Gastroesophageal sphincter (tissue), 4 donors: ENCODE measurements around the gene TOB1. TPM values are rescaled to one million over a fixed set of nuclear protein-coding genes. Genes with fewer than 3 reads are reported as not detected.

Experiments used
- ATAC-seq: fragments of 150-250 bp; one replicate; pipeline ENCODE4 v1.9.1; 2016; ENCODE audit warnings: mild to moderate bottlenecking, moderate library complexity
- H3K27ac ChIP-seq, 4 donors: fragments of 200-600 bp; sonication (generic) in 3 of 4; 1 replicate in 3 of 4; 2 replicates in 1 of 4; pipeline ENCODE4 v1.5.1; 2016 to 2019
- H3K27me3 ChIP-seq: fragments of 200-600 bp; sonication (generic); one replicate; pipeline ENCODE4 v1.5.1; 2019
- H3K36me3 ChIP-seq, 2 donors: fragments of 200-600 bp; sonication (generic); one replicate each; pipeline ENCODE4 v1.5.1; 2019; ENCODE audit warnings: control low read depth in 1 of 2
- H3K4me1 ChIP-seq, 3 donors: fragments of 200-600 bp; sonication (generic); 1 replicate in 2 of 3; 2 replicates in 1 of 3; pipeline ENCODE4 v1.5.1; 2016 to 2019; ENCODE audit warnings: control low read depth in 2 of 3
- H3K4me3 ChIP-seq, 2 donors: fragments of 200-600 bp; sonication (generic); one replicate each; pipeline ENCODE4 v1.5.1; 2019; ENCODE audit warnings: mild to moderate bottlenecking in 1 of 2, moderate library complexity in 1 of 2
- H3K9me3 ChIP-seq, 3 donors: fragments of 200-600 bp; sonication (generic); one replicate each; pipeline ENCODE4 v1.5.1; 2017 to 2019; ENCODE audit warnings: control low read depth in 2 of 3
- EP300 ChIP-seq: sonication (generic); formaldehyde crosslinking; IDR thresholded peaks from one replicate; pipeline ENCODE4 v1.6.1; 2017; ENCODE audit warnings: antibody characterized with exemption, mild to moderate bottlenecking
- POLR2A ChIP-seq, 2 donors: fragments of 450-650 bp; IDR thresholded peaks; one replicate each; pipeline ENCODE4 v1.6.1; 2017; ENCODE audit warnings: antibody characterized with exemption in 2 of 2, mild to moderate bottlenecking in 2 of 2, moderate library complexity in 1 of 2
- POLR2AphosphoS5 ChIP-seq: sonication (generic); formaldehyde crosslinking; IDR thresholded peaks from one replicate; pipeline ENCODE4 v1.6.1; 2017; ENCODE audit warnings: antibody characterized with exemption
- WGBS, 2 donors: methylation state at CpG; one replicate each; pipeline ENCODE4 v1.1.5; 2018; ENCODE audit warnings: low coverage in 1 of 2; 5-methylcytosine and 5-hydroxymethylcytosine counted together
- total RNA-seq, 4 donors: library from RNA; depleted of rRNA; stranded (reverse); fragments of >200 nt; gene quantifications; one replicate each; pipeline ENCODE4 v1.1.0, GENCODE V29; 2016
- TF ChIP-seq, protein P1 (sequence below), 4 experiments: fragments of 200-600 bp in 2 of 4; fragments of 450-650 bp in 2 of 4; sonication (generic) in 1 of 4; IDR thresholded peaks; one replicate each; pipeline ENCODE4 v1.5.1; 2017 to 2019; ENCODE audit warnings: antibody characterized with exemption in 4 of 4, mild to moderate bottlenecking in 2 of 4, moderate library complexity in 2 of 4

Gene TOB1
- total RNA-seq, 4 donors from 2014 or later = 27.8 to 47.2 (median 29.6) TPM

DNA sequence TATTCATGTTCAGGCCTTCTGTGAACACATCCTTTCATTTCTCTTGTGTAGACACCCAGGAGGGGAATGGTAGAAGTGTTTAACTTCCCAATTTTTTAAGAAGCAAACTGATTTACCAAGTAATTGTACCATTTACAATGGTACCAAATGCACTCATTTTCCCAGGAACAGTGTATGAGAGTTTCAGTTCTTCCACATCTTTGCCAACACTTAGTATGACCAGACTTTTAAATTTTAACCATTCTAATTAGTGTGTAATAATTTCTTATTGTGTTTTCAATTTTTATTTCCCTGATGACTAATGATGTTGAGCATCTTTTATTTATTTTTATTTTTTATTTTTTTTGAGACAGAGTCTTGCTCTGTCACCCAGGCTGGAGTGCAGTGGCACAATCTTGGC lies 41.0 kb downstream of the TOB1 start:
- no peaks in the 10 kb centered on the region for H3K4me1 ChIP-seq
- H3K36me3 ChIP-seq = no peaks in the 10 kb centered on the region
- H3K9me3 ChIP-seq = peaks cover 0 to 7% (median 0%) of the 10 kb centered on the region in 3 donors
- ATAC-seq = no peak
- H3K27me3 ChIP-seq = no peaks in the 10 kb centered on the region
- TF ChIP-seq POLR2A (IDR thresholded peaks at IDR 0.05) = no peak
- no peak for TF ChIP-seq EP300
- TF ChIP-seq POLR2AphosphoS5 = no peak
- TF ChIP-seq, protein P1, sequence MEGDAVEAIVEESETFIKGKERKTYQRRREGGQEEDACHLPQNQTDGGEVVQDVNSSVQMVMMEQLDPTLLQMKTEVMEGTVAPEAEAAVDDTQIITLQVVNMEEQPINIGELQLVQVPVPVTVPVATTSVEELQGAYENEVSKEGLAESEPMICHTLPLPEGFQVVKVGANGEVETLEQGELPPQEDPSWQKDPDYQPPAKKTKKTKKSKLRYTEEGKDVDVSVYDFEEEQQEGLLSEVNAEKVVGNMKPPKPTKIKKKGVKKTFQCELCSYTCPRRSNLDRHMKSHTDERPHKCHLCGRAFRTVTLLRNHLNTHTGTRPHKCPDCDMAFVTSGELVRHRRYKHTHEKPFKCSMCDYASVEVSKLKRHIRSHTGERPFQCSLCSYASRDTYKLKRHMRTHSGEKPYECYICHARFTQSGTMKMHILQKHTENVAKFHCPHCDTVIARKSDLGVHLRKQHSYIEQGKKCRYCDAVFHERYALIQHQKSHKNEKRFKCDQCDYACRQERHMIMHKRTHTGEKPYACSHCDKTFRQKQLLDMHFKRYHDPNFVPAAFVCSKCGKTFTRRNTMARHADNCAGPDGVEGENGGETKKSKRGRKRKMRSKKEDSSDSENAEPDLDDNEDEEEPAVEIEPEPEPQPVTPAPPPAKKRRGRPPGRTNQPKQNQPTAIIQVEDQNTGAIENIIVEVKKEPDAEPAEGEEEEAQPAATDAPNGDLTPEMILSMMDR (IDR thresholded peaks at IDR 0.05) = no peak
- no peak overlapping the region for H3K4me3 ChIP-seq
- no peak overlapping the region for H3K27ac ChIP-seq

DNA sequence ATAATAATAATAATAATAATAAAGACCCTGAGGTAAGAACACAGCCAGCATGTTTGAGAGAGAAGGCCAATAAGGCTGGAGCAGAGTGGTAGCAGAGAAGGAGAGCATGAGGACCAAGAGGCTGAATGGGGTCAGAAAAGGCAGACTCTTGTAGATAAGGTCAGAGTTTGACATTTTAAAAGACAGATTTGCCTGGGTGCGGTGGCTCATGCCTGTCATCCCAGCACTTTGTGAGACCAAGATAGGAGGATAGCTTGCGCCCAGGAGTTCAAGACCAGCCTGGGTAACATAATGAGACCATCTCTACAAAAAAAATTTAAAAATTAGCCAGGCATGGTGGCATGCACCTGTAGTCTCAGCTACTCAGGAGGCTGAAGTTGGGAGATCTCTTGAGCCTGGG lies 41.7 kb downstream of the TOB1 start:
- no peak overlapping the region for H3K4me3 ChIP-seq
- no peak overlapping the region for H3K27ac ChIP-seq
- 64 to 75% methylated on average over 2 of the region's 2 CpGs for WGBS, 2 donors
- TF ChIP-seq POLR2AphosphoS5 (no peak), POLR2A (IDR thresholded peaks at IDR 0.05) (no peak), EP300 (no peak)
- TF ChIP-seq, protein P1 (IDR thresholded peaks at IDR 0.05) = no peak
- no peaks in the 10 kb centered on the region for H3K27me3 ChIP-seq
- no peak for ATAC-seq
- H3K36me3 ChIP-seq = no peaks in the 10 kb centered on the region
- H3K4me1 ChIP-seq = no peaks in the 10 kb centered on the region
- peaks cover 0 to 7% (median 0%) of the 10 kb centered on the region in 3 donors for H3K9me3 ChIP-seq

DNA sequence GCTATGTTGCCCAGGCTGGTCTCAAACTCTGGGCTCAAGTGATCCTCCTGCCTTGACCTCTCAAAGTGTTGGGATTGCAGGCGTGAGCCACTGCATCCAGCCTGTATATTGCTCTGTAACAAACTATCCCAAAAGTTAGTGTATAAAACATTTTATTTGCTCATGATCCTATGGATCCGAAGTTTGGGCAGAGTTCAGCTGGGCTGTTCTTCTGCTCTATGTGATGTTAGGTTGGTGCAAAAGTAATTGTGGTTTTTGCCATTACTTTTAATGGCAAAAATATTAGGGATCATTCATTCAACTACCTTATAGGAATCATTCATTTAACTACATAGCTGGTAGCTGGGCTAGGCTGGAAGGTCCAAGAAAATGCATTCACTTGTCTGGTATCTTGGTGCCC lies 43.6 kb downstream of the TOB1 start:
- no peaks in the 10 kb centered on the region for H3K36me3 ChIP-seq

DNA sequence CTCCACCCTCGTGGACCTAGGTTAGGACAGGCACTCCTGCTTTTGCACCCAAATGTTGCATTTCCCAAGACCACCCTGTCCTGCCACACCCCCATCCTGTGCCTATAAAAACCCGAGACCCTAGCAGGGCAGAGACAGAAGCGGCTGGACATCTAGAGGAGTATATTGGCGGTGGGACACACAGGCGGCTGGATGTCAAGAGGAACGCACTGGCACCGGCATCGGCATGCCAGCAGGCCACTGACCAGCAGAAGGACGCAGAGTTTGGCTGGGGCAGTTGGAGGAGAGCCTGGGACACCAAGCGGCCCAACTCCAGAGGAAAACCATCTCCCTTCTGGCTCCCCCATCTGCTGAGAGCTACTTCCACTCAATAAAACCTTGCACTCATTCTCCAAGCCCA lies 45.5 kb downstream of the TOB1 start:
- no peak overlapping the region for H3K27ac ChIP-seq
- peaks cover 0 to 8% (median 0%) of the 10 kb centered on the region in 3 donors for H3K4me1 ChIP-seq
- H3K27me3 ChIP-seq = no peaks in the 10 kb centered on the region
- 88% methylated on average over 3 of the region's 10 CpGs; no CpG with 5 or more reads in 1 of the 2 donors for WGBS, 2 donors
- peaks cover 0 to 7% (median 0%) of the 10 kb centered on the region in 3 donors for H3K9me3 ChIP-seq
- TF ChIP-seq EP300 (no peak), POLR2A (IDR thresholded peaks at IDR 0.05) (no peak), POLR2AphosphoS5 (no peak)
- TF ChIP-seq, protein P1 (IDR thresholded peaks at IDR 0.05) = no peak
- H3K4me3 ChIP-seq = no peak overlapping the region
- no peak for ATAC-seq
- H3K36me3 ChIP-seq = no peaks in the 10 kb centered on the region

More for the DNA sequence above, 43.6 kb downstream of the TOB1 start:
- ATAC-seq = no peak
- H3K4me1 ChIP-seq = peaks cover 0 to 2% (median 0%) of the 10 kb centered on the region in 3 donors
- WGBS, 2 donors = 80 to 100% methylated on average over 1 to 2 of the region's 2 CpGs
- no peak overlapping the region for H3K4me3 ChIP-seq
- H3K9me3 ChIP-seq = peaks cover 0 to 7% (median 0%) of the 10 kb centered on the region in 3 donors
- H3K27me3 ChIP-seq = no peaks in the 10 kb centered on the region
- no peak overlapping the region for H3K27ac ChIP-seq
- TF ChIP-seq POLR2AphosphoS5 = no peak
- TF ChIP-seq, protein P1 (IDR thresholded peaks at IDR 0.05) = no peak
- TF ChIP-seq EP300 = no peak
- no peak for TF ChIP-seq POLR2A (IDR thresholded peaks at IDR 0.05)

DNA sequence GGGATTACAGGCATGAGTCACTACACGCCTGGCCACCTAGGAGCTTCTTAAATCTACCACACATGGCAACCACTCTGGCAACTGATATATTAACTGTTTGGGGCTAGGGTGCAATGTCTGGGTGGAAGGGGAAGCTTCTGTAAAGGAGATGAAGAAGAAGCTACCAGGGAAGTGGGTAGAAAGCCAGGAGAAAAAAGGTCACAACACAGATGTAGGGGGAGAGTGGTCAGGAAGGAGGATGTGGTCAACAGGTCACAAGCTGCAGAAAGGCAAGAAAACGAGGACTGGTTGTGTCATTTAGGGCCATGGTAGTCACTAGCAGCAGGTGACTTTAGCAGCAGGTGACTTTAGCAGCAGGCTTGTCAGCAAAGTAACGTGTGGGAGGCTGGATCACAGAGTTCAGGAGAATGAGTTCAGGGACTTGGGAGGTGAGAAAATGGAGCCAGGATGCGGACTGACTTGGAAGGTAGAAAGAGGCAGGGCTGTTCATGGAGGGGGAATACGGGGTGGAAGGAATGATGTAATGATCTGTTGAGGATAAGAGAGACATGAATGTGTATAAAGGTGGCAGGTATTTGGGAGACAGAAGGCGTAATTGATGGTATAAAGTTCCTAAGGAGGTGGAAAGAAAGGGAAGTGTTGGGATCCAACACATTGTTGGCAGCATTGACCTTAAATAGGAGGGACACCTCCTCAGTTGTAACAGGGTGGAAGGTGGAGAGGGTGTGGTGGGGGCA lies 47.1 kb downstream of the TOB1 start:
- Histone ChIP-seq H3K36me3 (no peaks in the 10 kb centered on the region), H3K4me1 (peaks cover 0 to 8% (median 0%) of the 10 kb centered on the region in 3 donors), H3K27ac (no peak overlapping the region), H3K27me3 (no peaks in the 10 kb centered on the region), H3K9me3 (peaks cover 0 to 7% (median 0%) of the 10 kb centered on the region in 3 donors), H3K4me3 (no peak overlapping the region)
- ATAC-seq = no peak
- WGBS, 2 donors = 64 to 66% methylated on average over 4 to 5 of the region's 6 CpGs
- TF ChIP-seq EP300 (no peak), POLR2A (IDR thresholded peaks at IDR 0.05) (no peak), POLR2AphosphoS5 (no peak)
- TF ChIP-seq, protein P1 (IDR thresholded peaks at IDR 0.05) = no peak
